B cell (primary cell): Measurements from ENCODE around the gene PARP15. TPM values are rescaled to one million over a fixed set of nuclear protein-coding genes. Genes with fewer than 3 reads are reported as not detected.
A peak's percentile ranks its signal among the peaks of the same experiment; 100 is the strongest.
"Not testable (repeated sequence)": the region's sequence is repeated elsewhere in the genome, so short reads cannot be mapped to it uniquely, and the experiment has no call there.

Experiments
- ATAC-seq: fragments of 200-7000 bp; cut with Tn5 transposase; one replicate; pipeline ENCODE4 v1.10.0; 2021; ENCODE audit warnings: low read depth, mild to moderate bottlenecking, moderate number of reproducible peaks, moderate library complexity
- CTCF ChIA-PET: fragments of 350-600 bp; sonication (Branson Sonifier 250); formaldehyde crosslinking; loops from one replicate; lab custom pipeline; 2021; ENCODE audit warnings: antibody characterized with exemption, inconsistent platforms; lab: Charles Lee
- POLR2A ChIA-PET: fragments of 350-600 bp; sonication (Branson Sonifier 250); formaldehyde crosslinking; loops from one replicate; lab custom pipeline; 2021; ENCODE audit warnings: antibody characterized with exemption; lab: Charles Lee
- DNase-seq: peaks from one replicate; pipeline ENCODE4 v3.0.0; 2013
- H2AFZ ChIP-seq: 2 replicates; pipeline ENCODE4 v1.6.1; 2012; ENCODE audit warnings: mild to moderate bottlenecking, low read depth, low read length; ENCODE audit not compliant: insufficient read depth, poor library complexity, severe bottlenecking
- H3K27ac ChIP-seq, 2 donors: 1 replicate in 1 of 2; 2 replicates in 1 of 2; pipeline ENCODE4 v1.5.1; 2012 to 2013; ENCODE audit warnings: low read length in 2 of 2, mild to moderate bottlenecking in 2 of 2, moderate library complexity in 1 of 2
- H3K27me3 ChIP-seq, 4 experiments: fragments of 200-600 bp in 1 of 4; sonication (generic) in 1 of 4; replicated peaks in 1 of 4; 1 replicate in 2 of 4; 2 replicates in 2 of 4; pipeline versions ENCODE4 v1.6.1 to v1.7.0; 2013 to 2016; ENCODE audit warnings: low read length in 3 of 4, mild to moderate bottlenecking in 2 of 4, mixed read lengths in 1 of 4, moderate library complexity in 1 of 4; ENCODE audit not compliant: insufficient read depth in 4 of 4, control insufficient read depth in 3 of 4; ENCODE audit errors: control extremely low read depth in 1 of 4
- H3K36me3 ChIP-seq, 2 experiments: replicated peaks in 1 of 2; 1 replicate in 1 of 2; 2 replicates in 1 of 2; pipeline versions ENCODE4 v1.6.1 to v1.7.1; 2013; ENCODE audit warnings: low read length in 1 of 2; ENCODE audit not compliant: insufficient read depth in 2 of 2, control insufficient read depth in 1 of 2; ENCODE audit errors: control extremely low read depth in 1 of 2, extremely low read depth in 1 of 2
- H3K4me1 ChIP-seq, 2 donors: fragments of 200-600 bp in 1 of 2; sonication (generic) in 1 of 2; 1 replicate in 1 of 2; 2 replicates in 1 of 2; pipeline versions ENCODE4 v1.5.1 to v1.6.1; 2013 to 2017; ENCODE audit warnings: low read length in 2 of 2; ENCODE audit not compliant: control insufficient read depth in 2 of 2, insufficient read depth in 2 of 2
- H3K4me2 ChIP-seq: replicated peaks from 2 replicates; pipeline ENCODE3; 2012; ENCODE audit warnings: mild to moderate bottlenecking, low read depth, low read length; ENCODE audit not compliant: poor library complexity, severe bottlenecking
- H3K4me3 ChIP-seq, 5 experiments: fragments of 200-600 bp in 1 of 5; sonication (generic) in 1 of 5; 1 replicate in 3 of 5; 2 replicates in 2 of 5; pipeline versions ENCODE4 v1.5.1 to v1.7.0; 2011 to 2016; ENCODE audit warnings: low read length in 4 of 5, mild to moderate bottlenecking in 4 of 5, low read depth in 2 of 5, control low read depth in 1 of 5, moderate library complexity in 1 of 5; ENCODE audit not compliant: insufficient read depth in 1 of 5; ENCODE audit errors: control extremely low read depth in 1 of 5, extremely low read depth in 1 of 5
- H3K79me2 ChIP-seq: fragments of 200-600 bp; sonication (generic); one replicate; pipeline ENCODE4 v1.6.0; 2016; ENCODE audit warnings: low read length; ENCODE audit not compliant: control insufficient read depth, insufficient read depth
- H3K9ac ChIP-seq: fragments of 200-600 bp; sonication (generic); 2 replicates; pipeline ENCODE4 v1.6.1; 2017; ENCODE audit warnings: mild to moderate bottlenecking, low read length, moderate library complexity
- H3K9me3 ChIP-seq, 3 donors: one replicate each; pipeline versions ENCODE4 v1.6.1 to v1.7.1; 2013; ENCODE audit warnings: low read length in 2 of 3; ENCODE audit not compliant: control insufficient read depth in 2 of 3, insufficient read depth in 1 of 3; ENCODE audit errors: control extremely low read depth in 1 of 3
- H4K20me1 ChIP-seq: 2 replicates; pipeline ENCODE4 v1.6.0; 2012; ENCODE audit warnings: mild to moderate bottlenecking, low read length; ENCODE audit not compliant: insufficient read depth, control insufficient read depth, poor library complexity, severe bottlenecking
- H3K27ac Mint-ChIP-seq: one replicate; pipeline ENCODE4 v1.8.0; 2021; ENCODE audit warnings: mixed read lengths
- H3K27me3 Mint-ChIP-seq: one replicate; pipeline ENCODE4 v1.8.0; 2021; ENCODE audit warnings: mixed read lengths
- H3K4me1 Mint-ChIP-seq: one replicate; pipeline ENCODE4 v1.8.0; 2021; ENCODE audit warnings: mixed read lengths
- H3K4me3 Mint-ChIP-seq: one replicate; pipeline ENCODE4 v1.8.0; 2021; ENCODE audit warnings: mixed read lengths
- H3K9me3 Mint-ChIP-seq: one replicate; pipeline ENCODE4 v1.8.0; 2022; ENCODE audit warnings: mixed read lengths; ENCODE audit not compliant: insufficient read depth
- EZH2 ChIP-seq: IDR thresholded peaks from 2 replicates; pipeline ENCODE4 v1.6.1; 2012; ENCODE audit warnings: borderline replicate concordance, low read depth, mild to moderate bottlenecking, moderate library complexity, low read length; ENCODE audit not compliant: insufficient read depth, poor library complexity, severe bottlenecking
- WGBS: methylation state at CpG from one replicate; pipeline ENCODE4 v1.1.5; 2013; ENCODE audit warnings: missing lambda C conversion rate; ENCODE audit not compliant: insufficient coverage; 5-methylcytosine and 5-hydroxymethylcytosine counted together
- intact Hi-C: fragments of 100-400 bp; cut with micrococcal nuclease; formaldehyde crosslinking; loops from one replicate; pipeline ENCODE4 v1.10.0; 2022
- polyA plus RNA-seq: library from polyadenylated mRNA; depleted of rRNA; stranded (reverse); fragments of >200 nt; gene quantifications from 2 replicates; pipeline ENCODE4 v1.2.3, GENCODE V29; 2012
- total RNA-seq, 2 donors: library from RNA; stranded (reverse); fragments of 120-200 nt in 1 of 2; gene quantifications; 1 replicate in 1 of 2; 2 replicates in 1 of 2; pipeline versions ENCODE4 v1.2.3 to v1.2.4, GENCODE V29; 2013 to 2022
- TF ChIP-seq, protein P1 (sequence below): fragments of 200-600 bp; IDR thresholded peaks from one replicate; pipeline ENCODE4 v1.8.0; 2022; ENCODE audit warnings: antibody characterized with exemption, mild to moderate bottlenecking

The PARP15 gene
- total and polyA plus RNA-seq, 2 donors (not counting 1 experiment from before 2014, with no cell fraction given), result 172 to 307 TPM

GRCh38 chr3:122564155-122564912 lies 13.1 kb upstream of the PARP15 start, which contains the start of the genes DTX3L and PARP9:
Gene DTX3L, plus strand, starts transcription at chr3:122564338. Its CDS starts 89 bp downstream, at chr3:122564427.
Gene PARP9, minus strand, starts transcription at chr3:122564300. Its CDS starts 4,680 bp downstream, at chr3:122559620.
- Histone ChIP-seq H3K4me1 (peaks cover 59 to 69% of the 10 kb centered on the region in 2 donors), H4K20me1 (no peaks in the 10 kb centered on the region), H2AFZ (peak within 1 kb of the TSS; percentile 97), H3K9ac (peak within 1 kb of the TSS; percentile 96), H3K27me3 (no peaks in the 10 kb centered on the region), H3K9me3 (no peaks in the 10 kb centered on the region), H3K4me3 (peak within 1 kb of the TSS; percentile 63 to 95 (median 89)), H3K27ac (peak within 1 kb of the TSS; percentile 91 to 92), H3K79me2 (peaks cover 78% of the 10 kb centered on the region), H3K36me3 (peaks cover 1 to 32% of the 10 kb centered on the region in 2 experiments), H3K4me2 (peak within 1 kb of the TSS; percentile 86)
- peak; percentile 84 for DNase-seq
- CTCF ChIA-PET, result interaction anchor here (0.7 to 15.3 kb wide), 8 partner anchors 11 to 133 kb away, joined by 3 to 293 read pairs (median 4); partner anchors contain the start of genes PARP14 and PARP15
- ATAC-seq, result peak; percentile 84
- Mint-ChIP-seq H3K9me3 (no peaks in the 10 kb centered on the region), H3K27ac (peak within 1 kb of the TSS; percentile 95), H3K4me3 (peak within 1 kb of the TSS; percentile 92), H3K27me3 (no peaks in the 10 kb centered on the region), H3K4me1 (peaks cover 77% of the 10 kb centered on the region)
- WGBS, result under 1% methylated on average over 52 of the region's 56 CpGs
- TF ChIP-seq, protein P1, sequence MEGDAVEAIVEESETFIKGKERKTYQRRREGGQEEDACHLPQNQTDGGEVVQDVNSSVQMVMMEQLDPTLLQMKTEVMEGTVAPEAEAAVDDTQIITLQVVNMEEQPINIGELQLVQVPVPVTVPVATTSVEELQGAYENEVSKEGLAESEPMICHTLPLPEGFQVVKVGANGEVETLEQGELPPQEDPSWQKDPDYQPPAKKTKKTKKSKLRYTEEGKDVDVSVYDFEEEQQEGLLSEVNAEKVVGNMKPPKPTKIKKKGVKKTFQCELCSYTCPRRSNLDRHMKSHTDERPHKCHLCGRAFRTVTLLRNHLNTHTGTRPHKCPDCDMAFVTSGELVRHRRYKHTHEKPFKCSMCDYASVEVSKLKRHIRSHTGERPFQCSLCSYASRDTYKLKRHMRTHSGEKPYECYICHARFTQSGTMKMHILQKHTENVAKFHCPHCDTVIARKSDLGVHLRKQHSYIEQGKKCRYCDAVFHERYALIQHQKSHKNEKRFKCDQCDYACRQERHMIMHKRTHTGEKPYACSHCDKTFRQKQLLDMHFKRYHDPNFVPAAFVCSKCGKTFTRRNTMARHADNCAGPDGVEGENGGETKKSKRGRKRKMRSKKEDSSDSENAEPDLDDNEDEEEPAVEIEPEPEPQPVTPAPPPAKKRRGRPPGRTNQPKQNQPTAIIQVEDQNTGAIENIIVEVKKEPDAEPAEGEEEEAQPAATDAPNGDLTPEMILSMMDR, result no peak
- no peak for TF ChIP-seq EZH2
- POLR2A ChIA-PET, result interaction anchor here (0.8 to 3.7 kb wide), 8 partner anchors 10 to 230 kb away, joined by 3 to 27 read pairs (median 4); partner anchors contain the start of genes HSPBAP1, PARP14 and PARP15
- intact Hi-C loops, result loop anchor here (1.0 to 5.0 kb wide), 4 partner anchors 12 to 1017 kb away; partner anchors contain the start of genes PARP14 and POLQ

DNA sequence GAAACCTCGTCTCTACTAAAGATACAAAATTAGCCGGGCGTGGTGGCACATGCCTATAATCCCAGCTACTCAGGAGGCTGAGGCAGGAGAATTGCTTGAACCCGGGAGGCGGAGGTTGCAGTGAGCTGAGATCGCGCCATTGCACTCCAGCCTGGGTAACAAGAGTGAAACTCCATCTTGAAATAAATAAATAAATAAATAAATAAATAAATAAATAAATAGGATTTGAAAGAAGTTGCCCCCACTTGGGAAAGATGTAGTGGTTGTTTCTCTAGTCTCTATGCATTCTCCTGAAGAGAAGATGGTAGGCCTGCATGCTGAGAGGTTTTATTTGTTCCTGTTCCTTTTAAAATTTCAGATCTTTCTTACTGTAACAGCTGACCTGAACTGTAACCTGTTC lies 9.3 kb upstream of the PARP15 start:
- Histone ChIP-seq H3K36me3 (peaks cover 1 to 56% of the 10 kb centered on the region in 2 experiments), H3K4me1 (peaks cover 54 to 71% of the 10 kb centered on the region in 2 donors), H3K79me2 (peaks cover 61% of the 10 kb centered on the region), H3K27ac (peak overlapping the region in 1 of 2 donors; percentile 62)
- WGBS, result no CpG with 5 or more reads among the region's 7 CpGs
- H3K27me3 Mint-ChIP-seq, H3K27me3 ChIP-seq, H2AFZ ChIP-seq, intact Hi-C loops, H3K9me3 Mint-ChIP-seq, H4K20me1 ChIP-seq, H3K9me3 ChIP-seq, H3K4me3 ChIP-seq, H3K9ac ChIP-seq, ATAC-seq, DNase-seq, H3K4me2 ChIP-seq: not testable (repeated sequence)
- ChIA-PET POLR2A (interaction anchor here (1.2 kb wide), 1 partner anchor 49 kb away, joined by 3 read pairs; no protein-coding TSS in a partner anchor), CTCF (interaction anchor here (0.8 to 15.3 kb wide), 4 partner anchors 10 to 462 kb away, joined by 3 to 293 read pairs (median 3); partner anchors contain the start of gene PARP14)
- Mint-ChIP-seq H3K4me3 (peak overlapping the region; percentile 40), H3K27ac (peak overlapping the region; percentile 57), H3K4me1 (peaks cover 68% of the 10 kb centered on the region)
